NB4 (cell line): ENCODE data around the gene CAPZA2.
"Not testable (repeated sequence)": the region's sequence is repeated elsewhere in the genome, so short reads cannot be mapped to it uniquely, and the experiment has no call there.

ENCODE experiments used
- DNase-seq: peaks from one replicate; pipeline ENCODE4 v3.0.0; 2010; ENCODE audit warnings: low read depth
- H3K4me3 ChIP-seq: one replicate; pipeline ENCODE4 v1.5.1; 2011; ENCODE audit warnings: mild to moderate bottlenecking, low read depth, low read length, moderate library complexity
- MYC ChIP-seq: IDR thresholded peaks from 2 replicates; pipeline ENCODE4 v1.6.1; 2011; ENCODE audit warnings: low read depth, low read length
- POLR2A ChIP-seq: IDR thresholded peaks from 2 replicates; pipeline ENCODE4 v1.6.1; 2011; ENCODE audit warnings: mild to moderate bottlenecking; ENCODE audit not compliant: insufficient read length; ENCODE audit errors: extremely low read depth
- TF ChIP-seq, protein P1 (sequence below): IDR thresholded peaks from one replicate; pipeline ENCODE4 v1.5.1; 2012; ENCODE audit warnings: low read depth, low read length
- TF ChIP-seq, protein P2 (sequence below): IDR thresholded peaks from 2 replicates; pipeline ENCODE4 v1.6.1; 2011; ENCODE audit warnings: low read depth, low read length

The CAPZA2 gene

DNA sequence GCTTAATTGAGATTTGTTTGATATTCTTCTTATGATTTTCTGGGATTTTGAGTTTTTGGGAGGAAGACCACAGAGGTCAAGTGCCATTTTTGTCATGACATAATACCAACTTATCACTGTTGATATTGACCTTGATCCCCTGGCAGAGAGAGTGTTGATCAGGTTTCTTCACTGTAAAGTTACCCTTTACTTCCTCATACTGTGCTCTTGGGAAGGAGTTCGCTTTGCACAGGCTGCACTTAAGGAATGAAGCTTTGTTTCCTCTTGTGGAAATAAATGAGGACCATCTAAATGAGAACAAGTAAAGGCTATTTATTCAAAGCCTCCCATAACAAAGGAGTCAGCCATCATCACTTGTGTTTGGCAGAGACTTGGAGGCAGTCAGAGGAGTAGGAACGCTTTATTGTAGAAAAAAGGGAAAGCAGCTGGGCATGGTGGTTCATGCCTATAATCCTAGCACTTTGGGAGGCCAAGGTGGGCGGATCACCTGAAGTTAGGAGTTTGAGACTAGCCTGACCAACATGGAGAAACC, 107.0 kb downstream of the CAPZA2 start:
- peak; percentile 41 for DNase-seq
- no peak overlapping the region for H3K4me3 ChIP-seq
- TF ChIP-seq, protein P1, sequence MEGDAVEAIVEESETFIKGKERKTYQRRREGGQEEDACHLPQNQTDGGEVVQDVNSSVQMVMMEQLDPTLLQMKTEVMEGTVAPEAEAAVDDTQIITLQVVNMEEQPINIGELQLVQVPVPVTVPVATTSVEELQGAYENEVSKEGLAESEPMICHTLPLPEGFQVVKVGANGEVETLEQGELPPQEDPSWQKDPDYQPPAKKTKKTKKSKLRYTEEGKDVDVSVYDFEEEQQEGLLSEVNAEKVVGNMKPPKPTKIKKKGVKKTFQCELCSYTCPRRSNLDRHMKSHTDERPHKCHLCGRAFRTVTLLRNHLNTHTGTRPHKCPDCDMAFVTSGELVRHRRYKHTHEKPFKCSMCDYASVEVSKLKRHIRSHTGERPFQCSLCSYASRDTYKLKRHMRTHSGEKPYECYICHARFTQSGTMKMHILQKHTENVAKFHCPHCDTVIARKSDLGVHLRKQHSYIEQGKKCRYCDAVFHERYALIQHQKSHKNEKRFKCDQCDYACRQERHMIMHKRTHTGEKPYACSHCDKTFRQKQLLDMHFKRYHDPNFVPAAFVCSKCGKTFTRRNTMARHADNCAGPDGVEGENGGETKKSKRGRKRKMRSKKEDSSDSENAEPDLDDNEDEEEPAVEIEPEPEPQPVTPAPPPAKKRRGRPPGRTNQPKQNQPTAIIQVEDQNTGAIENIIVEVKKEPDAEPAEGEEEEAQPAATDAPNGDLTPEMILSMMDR, result no peak
- TF ChIP-seq POLR2A, result no peak
- no peak for TF ChIP-seq MYC

DNA sequence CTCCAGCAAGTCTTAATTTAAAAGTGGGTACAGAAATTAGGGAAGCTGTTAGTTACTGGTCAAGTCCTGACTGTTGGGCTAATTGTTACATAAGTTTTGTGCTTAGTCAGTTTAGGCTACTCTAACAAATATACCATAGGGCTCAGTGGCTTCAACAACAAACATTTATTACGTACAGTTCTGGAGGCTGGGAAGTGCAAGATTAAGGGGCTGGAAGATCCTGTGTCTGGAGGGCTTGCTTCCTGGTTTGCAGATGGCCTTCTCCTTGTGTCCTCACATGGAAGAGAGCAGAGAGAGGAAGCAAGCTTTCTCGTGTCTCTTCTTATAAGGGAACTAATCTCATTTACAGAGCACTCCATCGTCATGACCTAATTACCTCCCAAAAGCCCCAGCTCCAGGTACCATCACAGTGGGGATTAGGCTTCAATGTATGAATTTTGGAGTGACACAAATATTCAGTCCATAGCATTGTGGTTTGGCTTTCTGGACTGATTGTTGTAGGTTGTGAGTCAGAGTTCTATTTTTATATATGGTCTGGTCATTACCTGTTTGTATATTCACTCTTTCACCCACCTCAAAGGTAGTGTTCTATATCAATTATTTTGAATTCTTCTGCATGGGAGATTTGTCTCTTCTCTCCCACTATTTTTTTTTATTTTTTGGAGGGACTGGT, 108.0 kb downstream of the CAPZA2 start:
- H3K4me3 ChIP-seq, result no peak overlapping the region
- TF ChIP-seq POLR2A (no peak), MYC (no peak)
- TF ChIP-seq, protein P1, result no peak
- TF ChIP-seq, protein P2, sequence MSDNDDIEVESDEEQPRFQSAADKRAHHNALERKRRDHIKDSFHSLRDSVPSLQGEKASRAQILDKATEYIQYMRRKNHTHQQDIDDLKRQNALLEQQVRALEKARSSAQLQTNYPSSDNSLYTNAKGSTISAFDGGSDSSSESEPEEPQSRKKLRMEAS, result no peak
- DNase-seq, result peak; percentile 65

DNA sequence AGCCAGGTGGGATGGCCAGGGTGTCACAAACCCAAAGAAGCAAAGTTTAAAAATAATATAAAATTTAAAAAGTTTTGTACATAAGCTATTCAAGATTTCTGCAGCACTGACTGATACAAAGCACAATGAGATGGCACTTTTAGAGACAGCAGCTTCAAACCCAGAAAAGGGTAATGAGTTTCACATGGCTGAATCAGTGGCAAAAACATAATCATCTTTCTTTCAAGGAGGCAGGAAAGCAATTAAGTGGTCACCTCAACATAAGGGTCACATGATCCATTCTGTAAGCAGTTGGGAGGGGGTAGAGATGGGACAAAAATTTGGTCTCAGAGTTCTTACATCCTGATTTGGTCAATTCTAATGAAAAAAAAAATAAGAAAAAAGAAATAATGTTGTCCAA, 108.8 kb downstream of the CAPZA2 start:
- DNase-seq, H3K4me3 ChIP-seq: not testable (repeated sequence)
